Esophagus (tissue), 2 donors: Measurements from ENCODE around the gene ZNF446. TPM values are rescaled to one million over a fixed set of nuclear protein-coding genes. Genes with fewer than 3 reads are reported as not detected.
"Not testable (repeated sequence)": the region's sequence is repeated elsewhere in the genome, so short reads cannot be mapped to it uniquely, and the experiment has no call there.

ENCODE experiments used
- H3K27ac ChIP-seq, 2 donors: one replicate each; pipeline ENCODE4 v1.5.1; 2013; ENCODE audit warnings: low read depth in 2 of 2, mild to moderate bottlenecking in 2 of 2, inconsistent platforms in 1 of 2, low read length in 1 of 2, moderate library complexity in 1 of 2
- H3K27me3 ChIP-seq, 2 donors: one replicate each; pipeline ENCODE4 v1.6.1; 2013; ENCODE audit warnings: low read length in 2 of 2, control low read depth in 1 of 2, mild to moderate bottlenecking in 1 of 2; ENCODE audit not compliant: insufficient read depth in 2 of 2, control insufficient read depth in 1 of 2
- H3K36me3 ChIP-seq, 2 donors: one replicate each; pipeline ENCODE4 v1.6.1; 2013; ENCODE audit warnings: low read length in 1 of 2; ENCODE audit not compliant: control insufficient read depth in 2 of 2, insufficient read depth in 2 of 2
- H3K4me1 ChIP-seq, 2 donors: one replicate each; pipeline ENCODE4 v1.6.1; 2013; ENCODE audit warnings: low read length in 1 of 2; ENCODE audit not compliant: control insufficient read depth in 2 of 2, insufficient read depth in 2 of 2
- H3K4me3 ChIP-seq, 2 donors: one replicate each; pipeline ENCODE4 v1.5.1; 2013; ENCODE audit warnings: low read length in 2 of 2, mild to moderate bottlenecking in 2 of 2, low read depth in 1 of 2, moderate library complexity in 1 of 2
- H3K9me3 ChIP-seq, 2 donors: one replicate each; pipeline ENCODE4 v1.6.1; 2013; ENCODE audit warnings: mild to moderate bottlenecking in 2 of 2, low read depth in 1 of 2, low read length in 1 of 2, moderate library complexity in 1 of 2; ENCODE audit not compliant: control insufficient read depth in 2 of 2, insufficient read depth in 1 of 2
- WGBS, 2 donors: extraction: QIAGEN DNeasy Blood & Tissue Kit; methylation state at CpG; one replicate each; pipeline ENCODE4 v1.1.7; 2013; 5-methylcytosine and 5-hydroxymethylcytosine counted together
- polyA plus RNA-seq, 2 donors: library from polyadenylated mRNA; stranded (reverse); fragments of 200-250 nt; gene quantifications; one replicate each; pipeline ENCODE4 v1.2.3, GENCODE V29; 2013
- donor health status: healthy with polysubstance abuse.
- donor health status: Bipolar disorder and iron deficiency.

Gene ZNF446
- polyA plus RNA-seq, 2 donors: 6.9 to 9.9 TPM

GRCh38 chr19:58492265-58492664 lies 16.1 kb downstream of the ZNF446 start:
- Histone ChIP-seq H3K9me3 (no peaks in the 10 kb centered on the region), H3K27ac (no peak overlapping the region), H3K27me3 (no peaks in the 10 kb centered on the region), H3K4me1 (peaks cover 0 to 3% of the 10 kb centered on the region in 2 donors), H3K4me3 (no peak overlapping the region), H3K36me3 (no peaks in the 10 kb centered on the region)
- WGBS, 2 donors: 87 to 92% methylated on average over 14 of the region's 14 CpGs

DNA sequence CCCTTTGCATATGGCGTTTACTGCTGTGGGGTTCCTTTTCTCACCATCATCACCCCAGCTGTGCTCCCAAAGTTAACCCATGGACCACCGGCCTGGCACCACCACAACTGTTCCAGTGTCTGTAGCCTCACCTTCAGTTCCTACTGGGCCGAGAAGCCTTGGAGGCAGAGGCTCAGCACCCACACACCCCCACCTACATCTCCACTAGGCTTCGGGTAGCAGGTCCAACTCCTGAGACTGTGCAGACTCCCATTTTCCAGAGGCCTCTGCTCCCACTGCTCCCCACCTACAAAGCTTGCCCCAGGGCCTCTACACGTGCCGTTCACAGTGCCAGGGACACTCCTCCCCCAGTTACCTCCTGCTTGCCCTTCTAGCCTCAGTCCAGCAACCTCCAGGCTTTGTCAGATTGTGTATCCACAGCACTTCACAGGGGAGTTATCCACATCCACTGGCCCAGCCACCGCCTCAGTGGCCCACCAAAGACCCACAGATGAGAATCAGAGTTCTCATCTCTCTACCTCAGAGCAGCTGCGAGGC lies 21.6 kb downstream of the ZNF446 start:
- H3K4me3 ChIP-seq: no peak overlapping the region
- H3K4me1 ChIP-seq: peaks cover 0 to 24% of the 10 kb centered on the region in 2 donors
- H3K36me3 ChIP-seq: no peaks in the 10 kb centered on the region
- no peaks in the 10 kb centered on the region for H3K27me3 ChIP-seq
- peaks cover 0 to 4% of the 10 kb centered on the region in 2 donors for H3K9me3 ChIP-seq
- 79 to 83% methylated on average over 8 of the region's 8 CpGs for WGBS, 2 donors
- H3K27ac ChIP-seq: no peak overlapping the region

GRCh38 chr19:58498316-58499020 lies 22.3 kb downstream of the ZNF446 start:
- Histone ChIP-seq H3K27me3 (no peaks in the 10 kb centered on the region), H3K9me3 (peaks cover 0 to 4% of the 10 kb centered on the region in 2 donors), H3K4me3 (peak overlapping the region; percentile 28 to 49), H3K27ac (peak overlapping the region in 1 of 2 donors; percentile 47), H3K36me3 (no peaks in the 10 kb centered on the region), H3K4me1 (peaks cover 0 to 24% of the 10 kb centered on the region in 2 donors)
- 61 to 63% methylated on average over 22 of the region's 22 CpGs for WGBS, 2 donors

DNA sequence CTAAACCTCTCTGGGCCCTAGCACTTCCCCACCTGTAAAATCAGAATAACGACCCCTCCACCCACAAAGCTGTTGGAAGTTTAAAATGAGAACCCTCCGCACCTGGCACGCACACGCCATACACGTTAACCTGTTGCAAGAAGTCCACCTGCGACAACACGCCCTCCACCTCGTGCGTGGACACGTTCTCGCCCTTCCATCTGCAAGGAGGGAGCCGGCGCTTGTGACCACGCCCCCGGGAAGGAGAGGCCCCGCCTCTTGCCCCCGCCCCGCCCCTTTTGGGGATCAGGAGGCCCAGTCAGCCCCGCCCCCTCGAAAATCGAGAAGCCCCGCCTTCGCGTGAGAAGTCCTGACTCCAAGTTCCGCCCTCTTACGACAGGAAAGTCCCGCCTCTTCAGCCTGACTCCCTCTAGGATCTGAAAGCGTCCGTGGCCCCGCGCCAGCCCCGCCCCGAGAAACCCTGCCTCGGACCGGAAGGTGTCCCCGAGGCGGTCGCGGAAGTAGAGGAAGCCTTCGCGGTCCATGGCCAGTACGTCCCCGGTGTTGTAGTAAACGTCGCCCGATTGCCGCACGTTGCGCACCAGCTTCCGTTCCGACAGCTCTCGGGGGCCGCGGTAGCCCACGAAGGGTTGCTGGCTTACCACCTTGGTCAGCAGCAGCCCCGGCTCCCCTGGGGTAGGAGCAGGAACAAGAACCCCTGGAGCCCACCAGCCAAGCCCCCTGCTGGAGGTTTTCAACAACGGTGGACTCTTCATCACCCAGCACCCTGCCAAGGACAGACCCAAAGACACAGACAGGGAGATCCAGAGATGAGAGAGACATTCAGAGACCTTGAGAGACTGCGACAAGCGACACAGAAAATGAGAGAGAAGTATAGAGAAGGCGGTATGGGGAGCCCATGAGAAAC lies 23.1 kb downstream of the ZNF446 start:
- Histone ChIP-seq H3K27me3 (no peaks in the 10 kb centered on the region), H3K36me3 (no peaks in the 10 kb centered on the region), H3K27ac (peak overlapping the region; percentile 62 to 83), H3K4me1 (peaks cover 0 to 24% of the 10 kb centered on the region in 2 donors), H3K9me3 (peaks cover 0 to 4% of the 10 kb centered on the region in 2 donors), H3K4me3 (peak overlapping the region; percentile 49 to 56)
- 1 to 2% methylated on average over 60 of the region's 60 CpGs for WGBS, 2 donors

DNA sequence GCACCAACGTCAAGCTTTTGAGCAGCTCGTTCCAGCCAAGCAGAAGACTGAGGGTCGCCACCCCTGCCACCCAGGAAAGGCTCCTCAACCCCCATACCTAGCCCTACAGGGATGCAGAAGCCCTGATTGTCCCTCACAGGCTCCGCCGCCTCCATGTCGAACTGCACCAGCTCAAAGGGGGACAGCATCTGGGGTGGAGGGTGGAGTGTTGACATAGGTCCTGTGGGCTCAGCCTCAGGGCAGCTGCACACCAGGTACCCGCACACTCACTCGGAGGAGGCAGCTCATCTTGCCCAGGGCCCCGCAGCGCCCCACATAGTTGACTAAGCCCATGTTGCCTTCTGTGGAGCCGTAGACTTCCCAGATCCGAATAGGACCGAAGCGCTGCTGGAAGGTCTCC lies 24.1 kb downstream of the ZNF446 start:
- no peaks in the 10 kb centered on the region for H3K36me3 ChIP-seq
- 96% methylated on average over 14 of the region's 14 CpGs for WGBS, 2 donors
- H3K27ac ChIP-seq: no peak overlapping the region
- H3K4me1 ChIP-seq: peaks cover 0 to 24% of the 10 kb centered on the region in 2 donors
- no peak overlapping the region for H3K4me3 ChIP-seq
- peaks cover 0 to 4% of the 10 kb centered on the region in 2 donors for H3K9me3 ChIP-seq
- no peaks in the 10 kb centered on the region for H3K27me3 ChIP-seq

DNA sequence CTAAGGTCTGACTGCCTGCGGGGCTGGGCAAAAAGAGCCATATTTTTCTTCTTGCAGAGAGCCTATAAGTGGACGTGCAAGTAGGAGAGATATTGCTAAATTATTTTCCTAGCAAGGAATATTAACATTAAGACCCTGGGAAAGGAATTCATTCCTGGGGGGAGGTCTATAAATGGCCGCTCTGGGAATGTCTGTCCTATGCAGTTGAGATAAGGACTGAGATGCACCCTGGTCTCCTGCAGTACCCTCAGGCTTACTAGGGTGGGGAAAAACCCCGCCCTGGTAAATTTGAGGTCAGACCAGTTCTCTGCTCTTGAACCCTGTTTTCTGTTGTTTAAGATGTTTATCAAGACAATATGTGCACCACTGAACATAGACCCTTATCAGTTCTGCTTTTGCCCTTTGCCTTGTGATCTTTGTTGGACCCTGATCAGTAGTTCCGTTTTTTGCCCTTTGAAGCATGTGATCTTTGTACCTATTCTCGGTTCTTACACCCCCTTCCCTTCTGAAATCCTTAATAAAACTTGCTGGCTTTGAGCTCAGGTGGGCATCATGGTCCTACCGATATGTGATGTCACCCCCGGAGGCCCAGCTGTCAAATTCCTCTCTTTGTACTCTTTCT lies 31.6 kb downstream of the ZNF446 start:
- WGBS, 2 donors: 67 to 80% methylated on average over 7 to 8 of the region's 8 CpGs
- not testable (repeated sequence) for H3K4me3 ChIP-seq, H3K4me1 ChIP-seq, H3K27ac ChIP-seq, H3K9me3 ChIP-seq, H3K27me3 ChIP-seq, H3K36me3 ChIP-seq

DNA sequence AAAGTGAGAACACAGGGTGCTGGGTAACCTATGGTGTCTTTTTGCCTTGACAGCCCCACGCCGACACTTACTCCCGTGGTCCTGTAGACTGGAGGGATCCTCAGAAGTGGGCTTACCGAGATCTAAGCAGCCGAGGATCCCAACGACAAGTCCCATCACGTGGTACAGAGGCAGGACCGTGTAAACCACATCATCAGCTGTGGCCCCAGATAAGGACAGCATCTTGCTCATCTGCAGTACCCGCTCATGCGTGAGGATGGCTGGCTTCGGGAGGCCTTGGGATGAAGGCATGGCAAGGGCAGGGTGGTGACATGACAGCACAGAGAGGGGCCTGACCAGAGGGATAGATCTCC lies 33.6 kb downstream of the ZNF446 start:
- Histone ChIP-seq H3K9me3 (no peaks in the 10 kb centered on the region), H3K27ac (no peak overlapping the region), H3K36me3 (no peaks in the 10 kb centered on the region), H3K4me3 (no peak overlapping the region), H3K4me1 (peaks cover 5 to 19% of the 10 kb centered on the region in 2 donors), H3K27me3 (no peaks in the 10 kb centered on the region)
- 83 to 87% methylated on average over 11 of the region's 11 CpGs for WGBS, 2 donors

DNA sequence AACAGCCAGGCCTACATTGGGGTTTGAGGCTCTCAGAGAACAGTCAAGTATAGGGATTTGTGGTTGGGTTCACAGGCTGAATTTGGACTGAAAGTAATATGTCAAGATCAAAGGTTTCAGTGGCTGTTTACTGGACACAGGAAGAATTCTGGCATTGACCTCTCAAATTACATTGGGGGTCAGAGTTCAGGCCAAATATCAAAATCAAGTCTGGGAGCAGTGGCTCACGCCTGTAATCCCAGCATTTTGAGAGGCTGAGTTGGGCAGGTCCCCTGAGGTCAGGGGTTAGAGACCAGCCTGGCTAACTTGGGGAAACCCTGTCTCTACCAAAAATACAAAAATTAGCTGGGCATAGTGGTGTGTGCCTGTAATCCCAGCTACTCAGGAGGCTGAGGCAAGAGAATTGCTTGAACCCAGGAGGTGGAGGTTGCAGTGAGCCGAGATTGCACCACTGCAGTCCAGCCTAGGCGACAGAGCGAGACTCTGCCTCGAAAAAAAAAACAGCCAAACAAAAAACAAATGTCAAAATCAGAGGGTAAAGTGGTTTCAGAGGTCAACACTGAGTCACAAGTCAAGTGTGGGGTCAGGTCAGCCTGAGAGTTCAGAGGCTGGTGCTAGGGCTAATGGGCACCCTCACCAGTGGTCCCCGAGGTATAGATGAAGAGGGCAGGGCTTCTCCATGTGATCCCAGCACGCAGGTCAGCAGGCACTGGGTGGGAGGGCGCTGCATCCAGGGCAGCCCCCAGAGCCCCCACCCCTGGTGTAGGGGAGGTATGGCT lies 34.1 kb downstream of the ZNF446 start:
- Histone ChIP-seq H3K27ac (no peak overlapping the region), H3K27me3 (no peaks in the 10 kb centered on the region), H3K36me3 (no peaks in the 10 kb centered on the region), H3K9me3 (no peaks in the 10 kb centered on the region), H3K4me1 (peaks cover 6 to 20% of the 10 kb centered on the region in 2 donors), H3K4me3 (no peak overlapping the region)
- 84 to 86% methylated on average over 8 of the region's 8 CpGs for WGBS, 2 donors
